Stimulated activated CD4-positive, alpha-beta T cell treated with anti-CD3 and anti-CD28 coated beads, Interleukin-4, amount 100 ng/mL, for 4 hours (primary cell): ENCODE measurements around the gene GOLGA6L10.
A peak's percentile ranks its signal among the peaks of the same experiment; 100 is the strongest.
"Not testable (repeated sequence)": the region's sequence is repeated elsewhere in the genome, so short reads cannot be mapped to it uniquely, and the experiment has no call there.

Source experiments
- DNase-seq, 2 experiments: peaks; one replicate each; pipeline ENCODE4 v3.0.0-alpha.2; 2020

Gene GOLGA6L10

DNA sequence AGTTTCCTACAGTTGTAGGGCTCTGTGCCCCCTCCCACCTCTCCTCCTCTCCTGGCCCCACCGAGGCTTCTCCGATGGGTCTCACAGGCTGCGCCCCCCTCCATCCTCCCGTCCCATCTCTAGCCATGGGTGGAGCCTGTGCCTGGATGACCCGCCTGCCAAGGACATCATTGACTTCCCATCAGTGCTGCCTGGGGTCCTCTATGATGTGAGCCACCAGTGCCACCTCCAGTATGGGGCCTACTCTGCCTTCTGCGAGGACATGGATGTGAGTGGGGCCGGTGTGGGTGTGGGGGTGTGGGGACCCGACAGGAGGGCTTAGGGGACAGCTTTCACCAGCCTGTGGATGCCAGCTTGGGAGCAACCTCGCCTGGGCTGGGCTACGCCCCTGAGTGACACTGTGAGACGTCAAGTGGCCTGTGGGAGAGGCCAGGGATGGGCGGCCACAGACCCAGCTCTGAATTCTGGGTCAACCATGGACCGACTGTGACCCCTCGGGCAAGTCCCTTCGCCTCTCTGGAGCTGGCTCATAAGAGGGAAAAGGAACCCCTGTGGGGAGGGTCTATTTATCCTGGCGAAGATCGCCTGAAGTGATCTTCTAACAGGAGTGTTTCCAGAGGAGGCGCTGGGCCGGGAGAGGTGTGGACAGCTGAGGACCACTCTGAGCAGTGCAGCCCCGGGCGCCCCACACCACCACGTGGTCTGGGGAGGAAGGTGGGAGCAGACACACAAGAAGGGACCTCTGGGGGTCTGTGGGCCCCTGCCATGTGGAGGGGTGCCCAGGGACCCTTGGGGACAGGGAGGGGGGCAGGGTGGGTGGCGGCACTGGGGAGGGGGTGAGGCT, 32.8 kb downstream of the GOLGA6L10 start:
- not testable (repeated sequence) for DNase-seq

DNA sequence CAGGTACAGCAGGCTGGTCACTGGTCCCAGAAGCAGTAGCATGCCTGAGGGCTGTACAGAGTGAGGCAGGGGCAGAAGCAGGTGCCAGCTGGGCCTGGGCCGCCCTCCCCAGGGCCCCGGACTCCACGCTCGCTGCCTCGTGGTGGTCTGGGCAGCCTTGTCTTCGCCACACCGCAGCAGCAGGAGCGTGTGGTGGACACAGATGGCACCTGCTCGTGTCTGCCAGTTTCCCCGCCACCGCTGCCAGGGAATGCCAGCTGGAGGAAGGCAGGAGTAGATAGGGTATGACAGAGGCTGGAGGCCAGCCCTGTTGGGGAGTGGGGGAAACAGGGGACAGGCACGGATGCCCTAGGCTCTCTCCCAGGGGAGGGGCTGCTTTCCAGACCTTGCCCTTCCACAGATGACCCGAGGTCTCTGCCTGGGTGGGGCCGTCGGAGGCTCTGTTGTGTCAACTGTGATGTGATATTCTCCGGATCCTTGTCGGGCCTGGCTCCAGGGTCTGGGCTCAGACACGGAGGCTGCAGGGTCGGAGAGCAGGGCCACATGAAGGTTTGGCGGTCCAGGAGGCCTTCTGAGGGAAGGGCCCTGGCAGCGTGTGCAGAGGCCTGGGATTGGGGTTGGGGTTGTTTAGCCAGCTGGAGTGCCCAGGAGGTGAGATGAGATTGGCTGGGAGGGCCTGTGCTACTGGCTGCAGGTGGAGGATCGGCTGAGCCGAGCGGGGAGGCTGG, 33.6 kb downstream of the GOLGA6L10 start:
- DNase-seq = no peak

DNA sequence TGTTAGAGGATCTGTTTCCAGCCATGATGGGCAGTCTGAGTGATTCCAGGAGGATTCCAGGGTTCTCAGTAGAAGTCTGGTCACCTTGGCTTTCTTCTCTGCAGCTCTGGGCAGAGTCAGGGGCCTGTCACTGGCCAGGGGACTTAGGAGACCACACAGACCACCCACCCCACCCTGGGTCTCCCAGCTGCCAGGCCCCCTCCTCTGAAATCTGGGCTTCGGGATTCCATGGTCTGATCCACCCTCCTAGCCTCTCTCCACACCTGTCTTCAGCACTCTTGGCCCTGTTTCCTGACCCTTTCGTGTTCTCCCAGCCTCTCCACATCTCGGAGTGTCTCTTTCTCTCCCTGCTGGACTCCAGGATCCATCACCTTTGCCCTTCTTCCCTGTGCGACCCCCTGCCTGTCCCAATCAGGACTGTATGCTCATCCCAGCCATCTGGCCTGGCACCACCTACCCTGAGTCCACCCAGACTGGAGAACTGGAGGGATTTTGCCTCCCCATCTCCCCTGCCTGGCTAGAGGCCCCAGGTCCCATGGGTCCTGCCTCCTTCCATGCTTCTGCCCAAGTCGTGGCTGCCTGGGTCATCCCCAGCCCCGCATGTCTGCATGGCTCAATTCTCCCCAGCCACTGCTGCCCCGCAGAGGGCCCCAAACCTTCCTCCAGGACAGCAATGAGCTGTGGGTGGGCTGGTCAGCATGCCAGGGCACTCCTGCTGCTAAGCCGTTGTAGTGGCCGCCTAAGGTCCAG, 34.3 kb downstream of the GOLGA6L10 start:
- DNase-seq = no peak

DNA sequence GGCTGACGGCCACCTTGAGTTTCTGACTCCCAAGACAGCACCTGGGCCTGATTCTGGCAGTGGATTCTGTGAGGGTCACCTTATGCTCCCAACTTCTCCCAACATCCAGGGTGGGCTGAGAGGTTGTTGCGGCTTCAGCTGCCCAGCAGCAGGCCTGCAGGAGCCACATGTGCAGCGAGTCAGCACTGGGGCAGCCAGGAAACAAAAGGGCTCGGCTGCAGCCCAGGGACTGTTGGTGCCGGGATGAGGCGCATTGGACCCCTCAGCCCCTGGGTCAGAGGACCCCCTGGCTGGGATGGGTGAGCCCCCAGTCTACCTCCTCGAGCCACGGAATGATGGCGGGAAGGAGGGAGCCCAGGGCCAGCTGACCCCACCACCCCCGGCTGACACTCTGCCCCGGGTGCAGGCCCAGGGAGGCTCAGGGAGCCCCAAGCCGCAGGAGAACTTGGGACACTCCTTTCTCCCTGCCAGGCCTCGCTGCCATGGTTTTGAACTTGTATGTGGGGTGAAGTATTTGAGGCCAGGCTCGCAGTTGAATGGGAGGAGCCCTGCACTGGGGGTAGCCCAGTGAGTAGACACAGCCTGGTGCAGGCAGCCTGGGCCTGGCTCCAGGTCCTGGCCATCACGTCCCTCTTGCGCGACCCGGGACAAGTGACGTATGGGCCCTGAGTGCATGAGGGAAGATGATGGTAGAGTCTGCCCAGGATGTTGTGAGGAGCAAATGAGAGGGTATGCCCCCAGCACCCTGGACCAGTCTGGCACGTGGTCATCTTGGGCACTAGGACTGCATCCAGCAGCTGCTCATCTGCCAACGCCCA, 35.1 kb downstream of the GOLGA6L10 start:
- DNase-seq = not testable (repeated sequence)

DNA sequence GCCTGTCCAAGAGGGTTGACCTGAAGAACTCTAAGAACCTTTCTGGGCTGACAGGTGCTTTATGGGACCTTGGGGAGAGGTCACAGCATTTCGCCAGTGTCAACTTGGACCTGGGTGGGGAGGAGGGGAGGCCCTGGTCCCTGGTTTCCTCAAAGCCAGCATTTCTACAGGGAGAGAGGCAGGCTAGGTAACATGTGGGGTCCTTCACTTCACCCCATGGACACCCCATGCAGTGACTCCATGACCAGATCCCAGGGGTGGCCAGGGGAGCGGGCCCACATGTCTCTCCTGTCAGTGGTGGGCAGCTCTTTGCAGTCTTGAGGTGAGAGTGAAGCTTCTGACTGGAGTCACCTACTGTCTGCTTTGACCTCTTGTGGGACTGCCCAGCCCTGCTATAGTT, 35.8 kb downstream of the GOLGA6L10 start:
- no peak for DNase-seq

DNA sequence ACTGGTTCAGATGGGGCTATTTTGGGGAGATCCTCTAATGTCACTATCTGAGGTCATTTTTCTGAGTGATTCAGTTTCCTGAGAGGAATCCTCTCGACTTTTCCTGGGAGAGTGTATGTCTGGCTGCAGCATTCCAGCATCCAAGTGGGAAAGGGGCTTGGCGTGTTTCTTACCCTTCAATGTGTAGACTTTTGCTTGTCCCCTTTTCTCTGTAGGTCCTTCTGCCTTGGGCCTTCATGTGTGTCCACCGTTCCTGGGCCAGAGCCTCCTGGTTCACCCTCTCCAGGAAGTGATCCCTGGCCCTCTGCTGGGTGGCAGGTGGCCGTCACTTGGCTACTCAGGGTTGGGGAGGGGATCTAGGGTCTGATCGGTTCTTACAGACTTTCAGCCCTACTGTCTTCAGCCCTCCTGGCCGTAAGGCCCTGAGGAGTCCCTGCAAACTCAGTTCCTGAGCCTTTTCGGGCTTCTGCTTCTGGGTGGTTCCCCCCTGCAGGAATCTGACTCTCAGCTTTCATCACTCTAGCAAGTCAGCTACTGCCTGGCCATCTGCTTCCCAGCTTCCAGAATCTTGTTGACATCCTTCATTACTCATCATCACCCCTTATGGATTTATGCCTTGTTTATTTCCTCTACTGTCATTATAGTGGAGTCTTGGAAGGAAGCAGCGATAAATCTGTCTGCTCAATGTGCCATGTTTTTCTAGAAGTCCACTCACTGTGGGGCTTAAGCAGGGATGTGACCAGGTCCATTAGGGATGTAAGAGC, 36.5 kb downstream of the GOLGA6L10 start:
- DNase-seq = no peak

GRCh38 chr15:82311321-82311720, 38.0 kb downstream of the GOLGA6L10 start:
- DNase-seq = not testable (repeated sequence)

DNA sequence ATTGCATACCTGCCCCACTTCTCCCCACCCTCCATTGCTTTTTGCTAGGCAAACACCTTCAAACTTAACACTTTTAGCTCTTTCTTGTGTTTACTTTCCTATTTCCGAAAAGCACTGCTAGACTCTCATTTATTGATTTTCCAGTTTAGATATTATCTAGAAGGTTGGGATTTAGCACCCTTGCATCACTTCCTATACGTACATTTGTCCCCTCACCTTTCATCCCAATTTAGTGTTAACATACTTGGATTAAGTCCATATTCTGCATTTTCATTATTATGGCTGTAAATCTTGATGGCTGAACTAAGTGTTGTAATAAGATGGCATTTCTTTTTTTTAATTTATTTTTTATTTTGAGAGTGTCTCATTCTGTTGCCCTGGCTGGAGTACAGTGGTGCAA, 39.5 kb downstream of the GOLGA6L10 start:
- DNase-seq = no peak

GRCh38 chr15:82307714-82308081, 41.6 kb downstream of the GOLGA6L10 start:
- DNase-seq = no peak

- no peak for DNase-seq
These were observed 42.2 kb downstream of the GOLGA6L10 start for GRCh38 chr15:82306791-82307713.

GRCh38 chr15:82305621-82306048, 43.6 kb downstream of the GOLGA6L10 start:
- DNase-seq = no peak

GRCh38 chr15:82304778-82305090, 44.5 kb downstream of the GOLGA6L10 start:
- DNase-seq = no peak

DNA sequence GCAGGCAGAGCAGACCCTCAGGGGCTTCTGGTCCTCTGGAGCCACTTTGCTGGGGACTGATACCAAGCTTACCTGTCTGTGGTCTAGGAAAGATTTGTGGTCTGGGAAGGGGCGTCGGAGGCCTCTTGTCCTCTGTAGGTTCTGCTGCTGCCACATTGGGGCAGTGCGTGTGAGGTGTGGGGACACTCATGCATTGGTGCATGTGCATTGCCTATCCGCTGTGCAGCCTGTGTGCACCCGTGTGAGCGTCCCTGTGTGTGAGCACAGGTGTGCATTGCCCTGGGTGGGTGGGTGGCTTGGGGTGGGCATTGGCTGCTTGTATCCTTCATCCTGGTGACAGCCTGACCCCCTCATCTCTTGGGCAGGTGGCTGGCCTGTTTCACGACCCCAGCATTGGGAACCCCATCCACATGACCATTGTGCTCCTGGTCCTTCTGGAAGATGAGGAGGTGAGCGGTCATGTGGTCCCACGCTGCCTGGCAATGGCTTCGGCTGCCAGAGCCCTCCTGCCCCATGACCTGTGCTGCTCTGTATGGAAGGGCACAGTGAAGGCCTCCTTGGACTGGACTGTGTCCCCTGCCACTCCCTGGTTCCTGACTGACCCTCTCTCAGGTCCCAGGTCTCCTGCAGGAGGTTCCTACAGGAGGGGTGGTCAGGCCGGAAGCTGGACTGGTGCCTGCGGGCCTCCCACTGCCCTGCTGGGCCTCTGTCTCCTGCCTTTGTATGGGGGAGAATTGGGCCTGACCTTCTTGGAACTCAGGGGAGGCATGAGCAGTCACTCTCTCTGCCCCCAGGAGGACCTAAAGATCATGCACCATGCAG, 45.1 kb downstream of the GOLGA6L10 start:
- no peak for DNase-seq

- DNase-seq = no peak
These were observed 47.8 kb downstream of the GOLGA6L10 start for GRCh38 chr15:82301296-82302016.

DNA sequence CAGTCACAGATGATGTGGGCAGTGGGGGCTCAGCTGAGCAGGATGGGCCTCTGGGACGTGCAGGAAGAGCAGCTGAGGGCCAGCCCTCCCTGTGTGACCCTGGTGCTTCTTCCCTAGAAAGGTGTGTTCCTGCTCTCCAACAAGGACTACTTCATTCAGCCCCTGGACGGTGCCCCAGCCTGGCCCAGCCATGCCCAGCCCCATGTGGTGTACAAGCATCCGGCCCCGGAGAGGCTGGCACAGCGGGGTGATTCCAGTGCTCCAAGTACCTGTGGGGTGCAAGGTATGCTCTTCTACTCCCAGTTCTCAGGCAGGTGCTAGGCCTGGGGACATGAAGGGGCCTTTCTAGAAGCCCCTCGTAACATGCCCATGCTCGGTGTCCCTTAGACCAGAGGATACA, 48.4 kb downstream of the GOLGA6L10 start:
- no peak for DNase-seq

DNA sequence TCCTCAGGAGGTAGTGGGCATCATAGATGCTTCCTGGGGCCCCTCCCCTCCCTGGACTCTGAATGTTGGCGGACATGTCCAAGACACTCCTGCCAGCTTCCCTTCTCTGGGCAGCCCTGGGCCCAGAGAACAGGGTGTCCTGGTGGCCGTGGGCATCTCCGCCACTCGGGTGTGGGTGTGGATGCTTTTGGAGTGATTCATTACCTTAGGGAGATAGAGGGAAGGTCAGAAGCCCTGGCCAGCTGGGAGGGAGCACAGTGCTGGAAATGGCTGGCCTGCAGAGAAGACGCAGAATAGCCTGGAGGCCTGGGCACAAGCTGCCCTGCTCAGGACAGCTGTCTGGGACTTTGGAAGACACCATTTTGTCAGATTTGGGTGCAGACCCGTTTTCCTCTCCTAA, 48.9 kb downstream of the GOLGA6L10 start:
- DNase-seq = not testable (repeated sequence)

DNA sequence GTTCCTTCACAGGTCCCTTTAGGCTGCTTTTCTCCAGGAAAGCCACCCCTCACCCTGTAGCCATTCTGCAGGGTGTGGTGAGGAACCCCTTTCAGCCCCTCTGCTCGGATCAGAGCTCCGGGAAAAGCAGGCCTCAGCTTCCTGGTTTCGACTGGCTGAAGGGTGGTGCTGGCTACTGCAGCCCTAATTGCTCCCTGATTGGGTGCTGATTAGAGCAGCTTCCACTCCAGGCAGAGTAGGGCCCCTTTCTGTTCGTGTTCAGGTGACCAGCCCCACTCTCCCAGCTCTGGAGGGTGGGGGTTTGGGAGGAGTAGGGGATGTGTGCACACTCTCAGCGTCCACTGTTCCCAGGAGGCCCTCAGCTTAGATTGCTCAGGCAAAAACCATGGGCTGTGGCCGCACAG, 49.8 kb downstream of the GOLGA6L10 start:
- DNase-seq = not testable (repeated sequence)

DNA sequence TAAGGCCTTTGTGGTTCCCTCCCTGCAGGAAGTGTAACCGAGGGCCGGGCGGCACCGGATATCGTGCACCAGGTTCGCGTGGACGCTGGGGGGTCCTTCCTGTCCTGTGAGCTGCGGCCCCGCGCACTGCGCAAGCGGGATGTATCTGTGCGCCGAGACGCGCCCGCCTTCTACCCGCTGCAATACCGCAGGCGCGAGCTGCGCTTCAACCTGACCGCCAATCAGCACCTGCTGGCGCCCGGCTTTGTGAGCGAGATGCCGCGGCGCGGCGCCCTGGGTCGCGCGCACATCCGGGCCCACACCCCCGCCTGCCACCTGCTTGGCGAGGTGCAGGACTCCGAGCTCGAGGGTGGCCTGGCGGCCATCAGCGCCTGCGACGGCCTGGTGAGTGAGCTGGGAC, 50.8 kb downstream of the GOLGA6L10 start:
- DNase-seq = peak; percentile 34 to 39

DNA sequence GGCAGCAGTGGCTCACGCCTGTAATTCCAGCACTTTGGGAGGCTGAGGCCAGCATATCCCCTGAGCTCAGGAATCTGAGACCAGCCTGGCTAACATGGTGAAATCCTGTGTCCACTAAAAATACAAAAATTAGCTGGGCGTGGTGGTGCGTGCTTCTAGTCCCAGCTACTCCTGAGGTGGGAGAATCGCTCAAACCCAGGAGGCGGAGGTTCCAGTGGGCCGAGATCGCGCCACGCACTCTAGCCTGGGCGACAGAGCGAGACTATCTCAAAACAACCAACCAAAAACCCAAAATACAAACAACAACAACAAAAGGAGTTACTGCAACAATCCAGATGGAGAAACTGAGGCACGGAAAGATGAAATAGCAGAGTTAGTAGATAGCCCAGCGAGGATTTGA, 51.2 kb downstream of the GOLGA6L10 start:
- no peak for DNase-seq
